ENCODE data around the gene SRPK2. TPM values are rescaled to one million over a fixed set of nuclear protein-coding genes. Genes with fewer than 3 reads are reported as not detected.

SRPK2 gene
- total RNA-seq, 1 experiment from 2014 or later: 21.6 TPM

GRCh38 chr7:105132835-105133234 is 255.9 kb downstream of the SRPK2 start:
- peaks cover 7% of the 10 kb centered on the region; the same call in 1 of the 2 replicates for H3K79me2 ChIP-seq (ENCODE audit: low read length)
- no peak for TF ChIP-seq EZH2phosphoT487 (IDR thresholded peaks at IDR 0.05; ENCODE audit: borderline replicate concordance, low read length)
- TF ChIP-seq, protein P1, sequence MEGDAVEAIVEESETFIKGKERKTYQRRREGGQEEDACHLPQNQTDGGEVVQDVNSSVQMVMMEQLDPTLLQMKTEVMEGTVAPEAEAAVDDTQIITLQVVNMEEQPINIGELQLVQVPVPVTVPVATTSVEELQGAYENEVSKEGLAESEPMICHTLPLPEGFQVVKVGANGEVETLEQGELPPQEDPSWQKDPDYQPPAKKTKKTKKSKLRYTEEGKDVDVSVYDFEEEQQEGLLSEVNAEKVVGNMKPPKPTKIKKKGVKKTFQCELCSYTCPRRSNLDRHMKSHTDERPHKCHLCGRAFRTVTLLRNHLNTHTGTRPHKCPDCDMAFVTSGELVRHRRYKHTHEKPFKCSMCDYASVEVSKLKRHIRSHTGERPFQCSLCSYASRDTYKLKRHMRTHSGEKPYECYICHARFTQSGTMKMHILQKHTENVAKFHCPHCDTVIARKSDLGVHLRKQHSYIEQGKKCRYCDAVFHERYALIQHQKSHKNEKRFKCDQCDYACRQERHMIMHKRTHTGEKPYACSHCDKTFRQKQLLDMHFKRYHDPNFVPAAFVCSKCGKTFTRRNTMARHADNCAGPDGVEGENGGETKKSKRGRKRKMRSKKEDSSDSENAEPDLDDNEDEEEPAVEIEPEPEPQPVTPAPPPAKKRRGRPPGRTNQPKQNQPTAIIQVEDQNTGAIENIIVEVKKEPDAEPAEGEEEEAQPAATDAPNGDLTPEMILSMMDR (conservative IDR thresholded peaks at IDR 0.05; ENCODE audit: low read depth, low read length): no peak
- TF ChIP-seq EZH2 (IDR thresholded peaks at IDR 0.05; ENCODE audit: low read length, unreplicated experiment): no peak
- H3K27ac ChIP-seq (ENCODE audit: low read length): no peak overlapping the region
- H3F3A ChIP-seq (ENCODE audit: low read length, unreplicated experiment): no peaks in the 10 kb centered on the region
- H2AFZ ChIP-seq (ENCODE audit: low read length): no peak overlapping the region
- no peak overlapping the region for H3K9ac ChIP-seq (ENCODE audit: low read length)
- H4K20me1 ChIP-seq (ENCODE audit: low read length): no peaks in the 10 kb centered on the region
- peaks cover 11% of the 10 kb centered on the region for H3K4me1 ChIP-seq (ENCODE audit: insufficient read depth, low read length)
- no peak for ATAC-seq
- H3K4me2 ChIP-seq (ENCODE audit: low read length): no peak overlapping the region
- DNase-seq: no peak
- no peaks in the 10 kb centered on the region for H3K9me3 ChIP-seq (ENCODE audit: low read length)
- intact Hi-C loops (cut with micrococcal nuclease): no loop called here
- no peaks in the 10 kb centered on the region for H3K9me2 ChIP-seq (replicated peaks; ENCODE audit: low read length)
- no TSS peak for BruUV-seq (replicated peaks)
- no peaks in the 10 kb centered on the region for H3K27me3 ChIP-seq (ENCODE audit: low read length)
- ChIA-PET POLR2A (ENCODE audit: unreplicated experiment) (no interaction called here), CTCF (no interaction called here)
- no peaks in the 10 kb centered on the region for H3K36me3 ChIP-seq (ENCODE audit: low read depth, low read length)
- no peak overlapping the region for H3K4me3 ChIP-seq (ENCODE audit: low read length)

GRCh38 chr7:105132335-105132734 is 256.4 kb downstream of the SRPK2 start:
- no peaks in the 10 kb centered on the region for H3K36me3 ChIP-seq (ENCODE audit: low read depth, low read length)
- no peak overlapping the region for H3K4me3 ChIP-seq (ENCODE audit: low read length)
- no peak for TF ChIP-seq EZH2phosphoT487 (IDR thresholded peaks at IDR 0.05; ENCODE audit: borderline replicate concordance, low read length)
- no peak for TF ChIP-seq EZH2 (IDR thresholded peaks at IDR 0.05; ENCODE audit: low read length, unreplicated experiment)
- TF ChIP-seq, protein P1 (conservative IDR thresholded peaks at IDR 0.05; ENCODE audit: low read depth, low read length): no peak
- H3K9me3 ChIP-seq (ENCODE audit: low read length): no peaks in the 10 kb centered on the region
- peaks cover 11% of the 10 kb centered on the region for H3K4me1 ChIP-seq (ENCODE audit: insufficient read depth, low read length)
- BruUV-seq (replicated peaks): no TSS peak
- intact Hi-C loops (cut with micrococcal nuclease): no loop called here
- H4K20me1 ChIP-seq (ENCODE audit: low read length): no peaks in the 10 kb centered on the region
- ChIA-PET POLR2A (ENCODE audit: unreplicated experiment) (no interaction called here), CTCF (no interaction called here)
- ATAC-seq: no peak
- H3K27me3 ChIP-seq (ENCODE audit: low read length): no peaks in the 10 kb centered on the region
- no peak overlapping the region for H3K27ac ChIP-seq (ENCODE audit: low read length)
- H2AFZ ChIP-seq (ENCODE audit: low read length): no peak overlapping the region
- H3F3A ChIP-seq (ENCODE audit: low read length, unreplicated experiment): no peaks in the 10 kb centered on the region
- no peaks in the 10 kb centered on the region for H3K9me2 ChIP-seq (replicated peaks; ENCODE audit: low read length)
- DNase-seq: no peak
- H3K4me2 ChIP-seq (ENCODE audit: low read length): no peak overlapping the region
- peaks cover 7% of the 10 kb centered on the region; the same call in 1 of the 2 replicates for H3K79me2 ChIP-seq (ENCODE audit: low read length)
- no peak overlapping the region for H3K9ac ChIP-seq (ENCODE audit: low read length)

DNA sequence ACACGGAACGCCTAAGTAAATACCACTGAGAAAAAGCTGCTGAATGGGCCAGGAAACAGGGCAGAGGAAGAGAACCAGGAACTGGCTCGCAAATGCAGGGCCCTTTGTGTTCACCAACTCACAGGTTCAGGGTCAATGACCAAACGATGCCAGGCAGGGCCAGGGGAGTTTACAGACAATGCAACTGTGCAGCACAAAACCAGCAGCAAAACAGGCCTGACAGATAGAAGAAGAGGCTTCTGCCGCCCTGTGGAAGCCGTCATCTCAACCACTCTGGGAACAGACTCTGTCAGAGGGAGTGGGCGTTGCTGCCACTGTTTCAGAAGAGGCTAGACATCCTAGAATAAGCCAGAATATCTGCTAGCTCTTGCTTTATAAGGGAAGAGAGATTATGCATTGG is 256.8 kb downstream of the SRPK2 start:
- H4K20me1 ChIP-seq (ENCODE audit: low read length): no peaks in the 10 kb centered on the region
- peaks cover 11% of the 10 kb centered on the region for H3K4me1 ChIP-seq (ENCODE audit: insufficient read depth, low read length)
- no peaks in the 10 kb centered on the region for H3K27me3 ChIP-seq (ENCODE audit: low read length)
- BruUV-seq (replicated peaks): no TSS peak
- no peak overlapping the region for H2AFZ ChIP-seq (ENCODE audit: low read length)
- TF ChIP-seq EZH2 (IDR thresholded peaks at IDR 0.05; ENCODE audit: low read length, unreplicated experiment): no peak
- no peak for TF ChIP-seq EZH2phosphoT487 (IDR thresholded peaks at IDR 0.05; ENCODE audit: borderline replicate concordance, low read length)
- TF ChIP-seq, protein P1 (conservative IDR thresholded peaks at IDR 0.05; ENCODE audit: low read depth, low read length): no peak
- intact Hi-C loops (cut with micrococcal nuclease): no loop called here
- no peak overlapping the region for H3K4me3 ChIP-seq (ENCODE audit: low read length)
- H3K9ac ChIP-seq (ENCODE audit: low read length): no peak overlapping the region
- no peaks in the 10 kb centered on the region for H3F3A ChIP-seq (ENCODE audit: low read length, unreplicated experiment)
- DNase-seq (no peak), ATAC-seq (no peak)
- no peaks in the 10 kb centered on the region for H3K36me3 ChIP-seq (ENCODE audit: low read depth, low read length)
- H3K9me2 ChIP-seq (replicated peaks; ENCODE audit: low read length): no peaks in the 10 kb centered on the region
- H3K9me3 ChIP-seq (ENCODE audit: low read length): no peaks in the 10 kb centered on the region
- H3K79me2 ChIP-seq (ENCODE audit: low read length): peaks cover 6% of the 10 kb centered on the region; the same call in 1 of the 2 replicates
- no peak overlapping the region for H3K4me2 ChIP-seq (ENCODE audit: low read length)
- POLR2A ChIA-PET (ENCODE audit: unreplicated experiment): no interaction called here
- CTCF ChIA-PET: interaction anchor here (0.8 kb wide), 1 partner anchor 18 kb away, joined by 3 read pairs; no protein-coding TSS in a partner anchor
- H3K27ac ChIP-seq (ENCODE audit: low read length): no peak overlapping the region

Data from PC-3 (cell line).